ENCODE results near the gene PCDHGC5.

- TF ChIP-seq, protein P1, sequence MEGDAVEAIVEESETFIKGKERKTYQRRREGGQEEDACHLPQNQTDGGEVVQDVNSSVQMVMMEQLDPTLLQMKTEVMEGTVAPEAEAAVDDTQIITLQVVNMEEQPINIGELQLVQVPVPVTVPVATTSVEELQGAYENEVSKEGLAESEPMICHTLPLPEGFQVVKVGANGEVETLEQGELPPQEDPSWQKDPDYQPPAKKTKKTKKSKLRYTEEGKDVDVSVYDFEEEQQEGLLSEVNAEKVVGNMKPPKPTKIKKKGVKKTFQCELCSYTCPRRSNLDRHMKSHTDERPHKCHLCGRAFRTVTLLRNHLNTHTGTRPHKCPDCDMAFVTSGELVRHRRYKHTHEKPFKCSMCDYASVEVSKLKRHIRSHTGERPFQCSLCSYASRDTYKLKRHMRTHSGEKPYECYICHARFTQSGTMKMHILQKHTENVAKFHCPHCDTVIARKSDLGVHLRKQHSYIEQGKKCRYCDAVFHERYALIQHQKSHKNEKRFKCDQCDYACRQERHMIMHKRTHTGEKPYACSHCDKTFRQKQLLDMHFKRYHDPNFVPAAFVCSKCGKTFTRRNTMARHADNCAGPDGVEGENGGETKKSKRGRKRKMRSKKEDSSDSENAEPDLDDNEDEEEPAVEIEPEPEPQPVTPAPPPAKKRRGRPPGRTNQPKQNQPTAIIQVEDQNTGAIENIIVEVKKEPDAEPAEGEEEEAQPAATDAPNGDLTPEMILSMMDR (conservative IDR thresholded peaks at IDR 0.05; ENCODE audit: low read length) = no peak
- no peak for TF ChIP-seq EZH2phosphoT487 (IDR thresholded peaks at IDR 0.05; ENCODE audit: borderline replicate concordance, low read depth, low read length)
These were observed 25.7 kb downstream of the PCDHGC5 start for GRCh38 chr5:141514330-141515133.

Data from OCI-LY7 (cell line).